Skeletal muscle tissue (tissue), 4 donors: ENCODE results near the gene FKBP6. TPM values are rescaled to one million over a fixed set of nuclear protein-coding genes. Genes with fewer than 3 reads are reported as not detected.
A peak's percentile ranks its signal among the peaks of the same experiment; 100 is the strongest.
"Not testable (repeated sequence)": the region's sequence is repeated elsewhere in the genome, so short reads cannot be mapped to it uniquely, and the experiment has no call there.

Source experiments
- H3K27ac ChIP-seq: one replicate; pipeline ENCODE4 v1.7.0; 2013; ENCODE audit warnings: mild to moderate bottlenecking, low read depth, low read length, inconsistent platforms
- H3K27me3 ChIP-seq, 3 donors: one replicate each; pipeline ENCODE4 v1.7.0; 2013; ENCODE audit warnings: low read length in 3 of 3; ENCODE audit not compliant: control insufficient read depth in 3 of 3, insufficient read depth in 3 of 3
- H3K36me3 ChIP-seq, 3 donors: one replicate each; pipeline ENCODE4 v1.7.0; 2013; ENCODE audit warnings: low read length in 3 of 3; ENCODE audit not compliant: control insufficient read depth in 3 of 3, insufficient read depth in 3 of 3
- H3K4me1 ChIP-seq, 3 donors: one replicate each; pipeline ENCODE4 v1.7.0; 2013; ENCODE audit warnings: low read length in 3 of 3, mild to moderate bottlenecking in 3 of 3; ENCODE audit not compliant: control insufficient read depth in 3 of 3, insufficient read depth in 3 of 3
- H3K4me3 ChIP-seq, 3 donors: one replicate each; pipeline ENCODE4 v1.7.0; 2013; ENCODE audit warnings: low read length in 3 of 3
- H3K9ac ChIP-seq, 3 donors: one replicate each; pipeline ENCODE4 v1.7.0; 2013; ENCODE audit warnings: low read length in 3 of 3, mild to moderate bottlenecking in 3 of 3, moderate library complexity in 2 of 3, low read depth in 1 of 3
- H3K9me3 ChIP-seq, 3 donors: one replicate each; pipeline ENCODE4 v1.7.0; 2013; ENCODE audit warnings: low read length in 3 of 3; ENCODE audit not compliant: control insufficient read depth in 3 of 3
- total RNA-seq: library from RNA; depleted of rRNA; stranded (reverse); fragments of >200 nt; gene quantifications from one replicate; pipeline ENCODE4 v1.2.3, GENCODE V29; 2014
- donor health status: Osteomylitis.

FKBP6 gene, protein sequence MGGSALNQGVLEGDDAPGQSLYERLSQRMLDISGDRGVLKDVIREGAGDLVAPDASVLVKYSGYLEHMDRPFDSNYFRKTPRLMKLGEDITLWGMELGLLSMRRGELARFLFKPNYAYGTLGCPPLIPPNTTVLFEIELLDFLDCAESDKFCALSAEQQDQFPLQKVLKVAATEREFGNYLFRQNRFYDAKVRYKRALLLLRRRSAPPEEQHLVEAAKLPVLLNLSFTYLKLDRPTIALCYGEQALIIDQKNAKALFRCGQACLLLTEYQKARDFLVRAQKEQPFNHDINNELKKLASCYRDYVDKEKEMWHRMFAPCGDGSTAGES
- total RNA-seq: under 0.01 TPM

GRCh38 chr7:73327922-73328321 is at the start of gene FKBP6, which contains the start of gene TRIM50:
Gene FKBP6, plus strand, starts transcription at chr7:73328161. Its CDS starts 268 bp downstream, at chr7:73328429.
Gene TRIM50, minus strand, starts transcription at chr7:73328082. Its CDS starts 3,295 bp downstream, at chr7:73324787.
- H3K4me1 ChIP-seq, H3K9ac ChIP-seq, H3K9me3 ChIP-seq, H3K4me3 ChIP-seq, H3K36me3 ChIP-seq, H3K27ac ChIP-seq, H3K27me3 ChIP-seq: not testable (repeated sequence)

GRCh38 chr7:73297235-73297634 is 30.7 kb upstream of the FKBP6 start:
- not testable (repeated sequence) for H3K4me3 ChIP-seq, H3K9me3 ChIP-seq, H3K27me3 ChIP-seq, H3K27ac ChIP-seq, H3K36me3 ChIP-seq, H3K9ac ChIP-seq, H3K4me1 ChIP-seq

DNA sequence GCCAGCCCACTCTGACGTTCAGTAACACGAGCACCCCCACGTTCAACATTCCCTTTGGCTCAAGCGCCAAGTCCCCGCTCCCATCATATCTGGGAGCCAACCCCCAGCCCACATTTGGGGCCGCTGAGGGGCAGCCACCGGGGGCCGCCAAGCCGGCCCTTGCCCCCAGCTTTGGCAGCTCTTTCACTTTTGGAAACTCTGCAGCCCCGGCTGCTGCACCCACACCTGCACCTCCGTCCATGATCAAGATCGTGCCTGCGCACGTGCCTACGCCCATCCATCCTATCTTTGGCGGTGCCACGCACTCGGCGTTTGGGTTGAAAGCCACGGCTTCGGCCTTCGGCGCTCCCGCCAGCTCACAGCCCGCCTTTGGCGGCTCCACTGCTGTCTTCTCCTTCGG is 30.3 kb upstream of the FKBP6 start:
- not testable (repeated sequence) for H3K9me3 ChIP-seq, H3K4me1 ChIP-seq, H3K4me3 ChIP-seq, H3K36me3 ChIP-seq, H3K9ac ChIP-seq, H3K27ac ChIP-seq, H3K27me3 ChIP-seq

DNA sequence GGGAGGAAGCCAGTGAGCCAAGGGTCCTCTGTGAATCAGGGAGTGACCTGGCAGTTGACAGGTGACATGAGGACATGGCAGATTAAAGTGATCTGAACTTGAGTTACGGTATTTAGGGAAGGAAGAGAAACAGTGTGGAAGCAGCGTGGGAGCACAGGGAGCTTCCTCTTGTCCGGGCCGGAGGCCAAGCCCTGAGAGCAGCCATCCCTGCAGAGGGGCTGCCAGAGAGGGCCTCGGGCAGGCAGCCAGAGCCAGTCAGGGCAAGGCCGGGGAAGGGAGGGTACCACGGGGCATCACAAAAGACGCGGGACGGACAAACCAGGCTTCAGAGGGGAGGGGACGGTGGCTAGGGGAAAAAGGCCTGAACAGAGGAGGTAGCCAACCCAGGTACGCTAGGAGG is 28.1 kb upstream of the FKBP6 start:
- not testable (repeated sequence) for H3K27ac ChIP-seq, H3K4me1 ChIP-seq, H3K9me3 ChIP-seq, H3K9ac ChIP-seq, H3K27me3 ChIP-seq, H3K4me3 ChIP-seq
- peaks cover 13 to 20% (median 18%) of the 10 kb centered on the region in 3 donors for H3K36me3 ChIP-seq

GRCh38 chr7:73301108-73301507 is 26.9 kb upstream of the FKBP6 start:
- H3K4me1 ChIP-seq, H3K27ac ChIP-seq, H3K4me3 ChIP-seq, H3K27me3 ChIP-seq, H3K9ac ChIP-seq, H3K9me3 ChIP-seq: not testable (repeated sequence)
- peaks cover 18 to 25% (median 22%) of the 10 kb centered on the region in 3 donors for H3K36me3 ChIP-seq

DNA sequence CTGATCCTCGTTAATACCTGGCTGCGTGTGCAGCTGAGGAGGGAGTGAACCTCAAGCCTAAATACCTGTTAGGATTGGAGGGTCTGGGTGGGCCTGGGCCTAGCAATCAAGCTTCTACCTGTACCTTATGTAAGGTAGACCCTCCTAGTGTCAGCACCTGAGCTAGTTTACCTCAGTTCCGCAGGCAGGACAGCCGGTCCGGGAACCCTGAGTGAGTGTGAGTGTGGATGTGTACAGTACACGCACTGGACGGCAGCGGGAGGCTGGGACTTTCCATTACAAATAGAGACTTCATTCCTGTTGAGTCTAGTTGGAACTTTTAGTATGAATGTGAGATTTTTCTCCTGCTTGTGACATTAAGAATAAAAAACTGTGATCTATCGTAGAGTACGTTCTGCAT is 25.1 kb upstream of the FKBP6 start:
- not testable (repeated sequence) for H3K4me3 ChIP-seq, H3K27ac ChIP-seq, H3K9ac ChIP-seq, H3K4me1 ChIP-seq, H3K9me3 ChIP-seq, H3K27me3 ChIP-seq
- peaks cover 23 to 26% (median 25%) of the 10 kb centered on the region in 3 donors for H3K36me3 ChIP-seq

DNA sequence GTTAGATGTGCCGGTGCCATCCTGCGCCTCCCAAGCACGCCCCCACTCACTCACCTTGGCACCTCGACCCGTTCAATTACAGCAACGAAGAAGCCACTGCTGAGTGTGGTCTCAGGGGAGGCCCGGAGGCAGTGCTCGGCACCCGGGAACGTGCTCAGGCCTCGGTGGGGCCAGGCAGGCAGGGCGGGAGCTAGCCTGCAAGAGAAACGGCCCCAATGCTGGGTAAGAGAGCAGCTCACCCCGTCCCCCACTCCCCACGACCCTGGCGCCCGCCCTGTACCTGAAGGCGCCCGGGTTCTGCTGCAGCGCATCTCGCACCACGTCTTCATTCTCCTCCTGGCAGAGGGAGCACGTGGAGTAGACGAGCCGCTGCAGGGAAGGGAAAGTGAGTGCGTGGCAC is 24.4 kb upstream of the FKBP6 start:
- Histone ChIP-seq H3K4me1 (peaks cover 0 to 8% (median 8%) of the 10 kb centered on the region in 3 donors), H3K9me3 (no peaks in the 10 kb centered on the region), H3K27ac (no peak overlapping the region), H3K4me3 (no peak overlapping the region), H3K9ac (no peak overlapping the region), H3K27me3 (no peaks in the 10 kb centered on the region), H3K36me3 (peaks cover 23 to 26% (median 25%) of the 10 kb centered on the region in 3 donors)

DNA sequence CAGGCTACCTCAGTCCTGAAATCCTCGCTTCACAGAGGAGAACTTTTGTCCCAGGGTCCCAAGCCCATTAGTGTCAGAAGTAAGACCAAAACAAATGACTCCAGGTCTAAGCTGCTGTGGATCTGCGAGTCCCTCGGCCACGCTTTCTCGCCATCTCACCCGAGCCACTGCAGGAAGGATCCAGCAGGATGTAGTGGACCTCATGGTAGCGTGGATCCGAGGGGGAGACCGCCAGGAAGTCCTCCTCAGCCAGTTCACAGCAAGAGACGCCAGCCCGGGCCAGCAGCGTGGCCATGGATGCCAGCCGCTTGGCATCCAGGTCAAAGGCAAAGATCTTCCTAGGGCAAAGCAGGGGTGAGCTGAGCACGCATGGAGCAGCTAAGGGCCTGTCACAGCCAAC is 23.9 kb upstream of the FKBP6 start:
- Histone ChIP-seq H3K27me3 (no peaks in the 10 kb centered on the region), H3K4me3 (no peak overlapping the region), H3K9me3 (no peaks in the 10 kb centered on the region), H3K9ac (no peak overlapping the region), H3K27ac (no peak overlapping the region), H3K4me1 (peaks cover 0 to 10% (median 9%) of the 10 kb centered on the region in 3 donors), H3K36me3 (peaks cover 23 to 26% (median 25%) of the 10 kb centered on the region in 3 donors)

- H3K4me3 ChIP-seq, H3K9ac ChIP-seq: not testable (repeated sequence)
Measured at GRCh38 chr7:73304612-73305387, 23.2 kb upstream of the FKBP6 start.

GRCh38 chr7:73307436-73307835 is 20.5 kb upstream of the FKBP6 start:
- H3K27me3 ChIP-seq: no peaks in the 10 kb centered on the region
- H3K36me3 ChIP-seq: peaks cover 23 to 26% (median 25%) of the 10 kb centered on the region in 3 donors
- peak overlapping the region in 2 of 3 donors; percentile 82 to 86 for H3K4me3 ChIP-seq
- H3K9ac ChIP-seq: peak overlapping the region in 1 of 3 donors; percentile 85
- H3K9me3 ChIP-seq: no peaks in the 10 kb centered on the region
- H3K4me1 ChIP-seq: peaks cover 0 to 13% (median 13%) of the 10 kb centered on the region in 3 donors
- no peak overlapping the region for H3K27ac ChIP-seq

More at GRCh38 chr7:73304612-73305387, 23.2 kb upstream of the FKBP6 start:
- not testable (repeated sequence) for H3K9me3 ChIP-seq, H3K27me3 ChIP-seq, H3K27ac ChIP-seq
- Histone ChIP-seq H3K36me3 (peaks cover 23 to 26% (median 25%) of the 10 kb centered on the region in 3 donors), H3K4me1 (peaks cover 0 to 13% (median 13%) of the 10 kb centered on the region in 3 donors)
